ENCODE data around the gene ZNF219. TPM values are rescaled to one million over a fixed set of nuclear protein-coding genes. Genes with fewer than 3 reads are reported as not detected.

ZNF219 gene
- total RNA-seq, 1 donor from 2014 or later: 8.3 TPM

GRCh38 chr14:21075719-21076437 lies 22.6 kb downstream of the ZNF219 start:
- H3K27me3 Mint-ChIP-seq (ENCODE audit: insufficient read depth): peaks cover 28% of the 10 kb centered on the region
- H3K4me1 Mint-ChIP-seq (ENCODE audit: low read depth): peaks cover 15% of the 10 kb centered on the region
- no peak overlapping the region for H3K4me3 Mint-ChIP-seq
- H3K9me3 Mint-ChIP-seq: no peaks in the 10 kb centered on the region
- H3K36me3 Mint-ChIP-seq (ENCODE audit: low read depth): no peaks in the 10 kb centered on the region
- intact Hi-C loops (cut with micrococcal nuclease): no loop called here
- H3K27ac Mint-ChIP-seq: no peak overlapping the region
- no peak for DNase-seq (ENCODE audit: low spot score)

GRCh38 chr14:21074398-21075272 lies 23.8 kb downstream of the ZNF219 start:
- Mint-ChIP-seq H3K4me1 (ENCODE audit: low read depth) (peaks cover 18% of the 10 kb centered on the region), H3K9me3 (no peaks in the 10 kb centered on the region), H3K4me3 (no peak overlapping the region), H3K36me3 (ENCODE audit: low read depth) (no peaks in the 10 kb centered on the region), H3K27ac (no peak overlapping the region), H3K27me3 (ENCODE audit: insufficient read depth) (peaks cover 37% of the 10 kb centered on the region)
- intact Hi-C loops (cut with micrococcal nuclease): no loop called here
- DNase-seq (ENCODE audit: low spot score): no peak

GRCh38 chr14:21073921-21074320 lies 24.5 kb downstream of the ZNF219 start:
- H3K27me3 Mint-ChIP-seq (ENCODE audit: insufficient read depth): peaks cover 44% of the 10 kb centered on the region
- intact Hi-C loops (cut with micrococcal nuclease): no loop called here
- no peaks in the 10 kb centered on the region for H3K9me3 Mint-ChIP-seq
- H3K27ac Mint-ChIP-seq: no peak overlapping the region
- H3K4me3 Mint-ChIP-seq: no peak overlapping the region
- peaks cover 25% of the 10 kb centered on the region for H3K4me1 Mint-ChIP-seq (ENCODE audit: low read depth)
- H3K36me3 Mint-ChIP-seq (ENCODE audit: low read depth): no peaks in the 10 kb centered on the region
- no peak for DNase-seq (ENCODE audit: low spot score)

GRCh38 chr14:21072781-21073339 lies 25.6 kb downstream of the ZNF219 start:
- Mint-ChIP-seq H3K9me3 (no peaks in the 10 kb centered on the region), H3K4me1 (ENCODE audit: low read depth) (peaks cover 32% of the 10 kb centered on the region), H3K36me3 (ENCODE audit: low read depth) (no peaks in the 10 kb centered on the region), H3K27me3 (ENCODE audit: insufficient read depth) (peaks cover 50% of the 10 kb centered on the region), H3K27ac (no peak overlapping the region), H3K4me3 (no peak overlapping the region)
- DNase-seq (ENCODE audit: low spot score): no peak
- intact Hi-C loops (cut with micrococcal nuclease): no loop called here

DNA sequence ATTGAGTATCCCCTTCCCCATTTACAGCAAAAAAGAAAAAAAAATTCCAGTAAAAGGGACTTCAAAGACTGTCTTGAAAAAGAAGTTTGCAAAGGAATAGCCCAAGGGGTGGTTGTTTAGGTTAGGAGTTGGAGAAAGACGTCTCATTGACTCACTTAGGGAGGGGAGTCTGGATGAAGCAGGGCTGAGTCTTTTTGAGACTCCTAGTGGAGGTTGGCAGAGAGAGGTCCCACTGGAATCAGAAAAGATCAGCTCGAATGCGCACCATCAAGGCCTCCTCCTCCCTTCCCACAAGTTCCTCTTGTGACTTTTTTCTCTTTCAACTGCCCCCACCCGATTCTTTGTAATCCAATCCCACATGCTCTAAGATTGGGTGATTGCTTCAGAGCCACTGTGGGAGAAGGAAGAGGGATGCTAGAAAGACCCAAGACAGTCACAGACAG lies 26.4 kb downstream of the ZNF219 start:
- DNase-seq (ENCODE audit: low spot score): no peak
- Mint-ChIP-seq H3K4me3 (peak overlapping the region; percentile 57), H3K36me3 (ENCODE audit: low read depth) (no peaks in the 10 kb centered on the region), H3K9me3 (no peaks in the 10 kb centered on the region), H3K27ac (no peak overlapping the region), H3K27me3 (ENCODE audit: insufficient read depth) (peaks cover 57% of the 10 kb centered on the region), H3K4me1 (ENCODE audit: low read depth) (peaks cover 32% of the 10 kb centered on the region)
- intact Hi-C loops (cut with micrococcal nuclease): no loop called here

DNA sequence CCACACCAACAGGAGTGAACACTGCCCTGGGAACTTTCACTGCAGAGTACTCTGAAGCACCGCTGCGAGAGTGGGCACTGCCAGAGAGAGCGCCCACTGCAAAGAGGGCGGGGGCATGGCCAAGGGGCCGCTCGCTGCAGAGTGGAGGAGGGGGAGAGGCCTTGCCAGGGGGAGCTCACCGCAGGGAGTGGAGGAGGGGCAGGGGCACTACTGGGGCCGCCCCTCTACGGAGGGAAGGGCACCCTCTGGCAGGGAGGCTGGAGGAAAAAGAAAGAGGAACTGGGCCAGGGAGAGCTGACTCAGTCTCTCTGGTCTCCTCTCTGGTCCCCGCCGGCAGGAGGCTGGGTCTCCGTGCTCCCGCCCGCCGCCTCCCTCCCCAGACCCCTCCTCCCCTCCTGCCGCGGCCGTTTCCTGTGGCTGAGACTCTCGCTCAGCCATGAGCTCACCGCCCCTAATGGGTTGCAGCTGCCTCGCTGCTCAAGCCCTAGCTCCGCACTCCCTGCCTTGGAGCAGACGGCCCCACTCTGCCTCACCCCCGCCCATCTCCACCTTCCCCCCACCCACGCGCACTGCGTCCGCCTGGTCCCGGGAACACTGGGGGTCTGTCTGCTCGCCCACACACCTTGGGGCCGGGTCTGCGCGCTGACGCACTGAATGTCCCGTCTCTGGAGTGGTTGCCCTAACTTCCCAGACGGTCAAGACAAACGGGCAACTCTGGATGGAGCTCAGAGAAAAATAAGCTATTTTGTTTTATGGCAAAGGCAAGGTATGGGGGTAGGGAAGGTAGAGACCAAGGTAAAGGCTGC lies 27.0 kb downstream of the ZNF219 start:
- Mint-ChIP-seq H3K27ac (no peak overlapping the region), H3K27me3 (ENCODE audit: insufficient read depth) (peaks cover 63% of the 10 kb centered on the region), H3K36me3 (ENCODE audit: low read depth) (no peaks in the 10 kb centered on the region), H3K4me3 (peak overlapping the region; percentile 70), H3K4me1 (ENCODE audit: low read depth) (peaks cover 32% of the 10 kb centered on the region), H3K9me3 (no peaks in the 10 kb centered on the region)
- DNase-seq (ENCODE audit: low spot score): no peak
- intact Hi-C loops (cut with micrococcal nuclease): no loop called here

- peaks cover 32% of the 10 kb centered on the region for H3K4me1 Mint-ChIP-seq (ENCODE audit: low read depth)
- no peaks in the 10 kb centered on the region for H3K9me3 Mint-ChIP-seq
- H3K27me3 Mint-ChIP-seq (ENCODE audit: insufficient read depth): peaks cover 66% of the 10 kb centered on the region
- intact Hi-C loops (cut with micrococcal nuclease): no loop called here
- H3K36me3 Mint-ChIP-seq (ENCODE audit: low read depth): no peaks in the 10 kb centered on the region
- H3K27ac Mint-ChIP-seq: no peak overlapping the region
- H3K4me3 Mint-ChIP-seq: peak overlapping the region; percentile 70
- DNase-seq (ENCODE audit: low spot score): no peak
These were observed 27.7 kb downstream of the ZNF219 start for GRCh38 chr14:21070610-21071224.

DNA sequence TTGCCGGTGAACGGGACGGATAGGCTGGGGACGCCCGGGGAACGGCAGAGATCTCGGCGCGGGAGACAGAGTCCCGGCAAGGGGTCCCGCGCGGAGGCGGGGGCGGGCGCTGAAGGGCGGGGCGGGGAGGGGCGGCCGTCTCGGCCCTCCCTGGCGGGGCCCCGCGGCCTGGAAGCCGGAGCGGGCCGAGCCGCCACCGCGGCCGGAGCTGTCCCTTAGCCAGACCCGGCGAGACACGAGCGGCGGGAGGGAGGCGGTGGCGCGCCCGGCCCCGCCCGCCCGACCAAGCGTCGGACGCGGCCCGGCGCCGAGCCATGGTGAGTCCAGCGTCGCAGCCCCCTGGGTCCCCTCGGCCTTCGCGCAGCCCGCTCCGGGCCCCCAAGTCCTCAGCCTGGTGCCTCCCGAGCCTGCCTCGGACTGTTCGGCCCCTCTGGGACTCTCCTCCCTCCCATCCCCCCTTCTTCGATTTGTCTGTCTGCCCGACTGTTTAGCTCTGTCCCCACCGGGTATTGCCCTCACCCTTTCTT lies 28.3 kb downstream of the ZNF219 start, which contains the start of gene ARHGEF40:
TSS of gene ARHGEF40 (plus strand) at position 222 of the 527 bp plus-strand sequence. CDS start at position 315, 93 bp downstream.
- H3K4me3 Mint-ChIP-seq: peak within 1 kb of the TSS; percentile 70
- H3K36me3 Mint-ChIP-seq (ENCODE audit: low read depth): no peaks in the 10 kb centered on the region
- no peaks in the 10 kb centered on the region for H3K9me3 Mint-ChIP-seq
- H3K27ac Mint-ChIP-seq: no peak within 1 kb of the TSS
- peaks cover 32% of the 10 kb centered on the region for H3K4me1 Mint-ChIP-seq (ENCODE audit: low read depth)
- intact Hi-C loops (cut with micrococcal nuclease): no loop called here
- no peak for DNase-seq (ENCODE audit: low spot score)
- peaks cover 70% of the 10 kb centered on the region for H3K27me3 Mint-ChIP-seq (ENCODE audit: insufficient read depth)

DNA sequence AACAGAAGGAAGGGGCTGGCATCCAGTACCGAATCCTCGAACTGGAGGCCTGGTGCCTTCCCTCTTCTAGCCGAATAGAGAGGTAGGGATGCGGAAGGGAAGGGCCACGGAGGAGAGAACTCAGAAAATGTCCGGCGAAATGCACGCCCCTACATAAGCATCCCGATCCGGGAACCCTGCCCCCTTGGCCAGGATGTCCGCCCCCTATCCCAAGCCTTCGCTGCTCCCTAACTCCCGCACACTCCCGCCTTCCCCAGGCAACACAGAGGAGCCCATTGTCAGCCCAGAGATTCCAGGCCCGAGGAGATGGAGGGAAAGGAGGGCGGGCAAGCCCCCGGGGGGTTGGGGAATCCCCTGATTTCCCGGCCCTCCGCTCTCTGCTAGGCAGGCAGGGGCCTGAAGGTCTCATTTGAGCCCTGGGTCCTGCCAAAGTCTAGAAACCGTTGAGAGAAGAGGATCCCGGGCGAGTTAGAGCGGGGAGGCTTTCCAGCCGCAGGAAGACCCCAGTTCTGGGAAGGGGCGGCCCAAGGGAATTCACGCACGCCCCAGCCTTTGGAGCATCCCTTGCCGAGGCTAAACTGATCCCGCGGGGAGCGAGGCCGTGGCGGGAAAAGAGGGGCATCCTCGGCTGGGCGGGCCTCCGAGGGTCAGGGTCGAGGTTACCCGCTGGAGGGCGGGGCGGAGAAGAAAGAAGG lies 28.9 kb downstream of the ZNF219 start:
- H3K36me3 Mint-ChIP-seq (ENCODE audit: low read depth): no peaks in the 10 kb centered on the region
- intact Hi-C loops (cut with micrococcal nuclease): no loop called here

DNA sequence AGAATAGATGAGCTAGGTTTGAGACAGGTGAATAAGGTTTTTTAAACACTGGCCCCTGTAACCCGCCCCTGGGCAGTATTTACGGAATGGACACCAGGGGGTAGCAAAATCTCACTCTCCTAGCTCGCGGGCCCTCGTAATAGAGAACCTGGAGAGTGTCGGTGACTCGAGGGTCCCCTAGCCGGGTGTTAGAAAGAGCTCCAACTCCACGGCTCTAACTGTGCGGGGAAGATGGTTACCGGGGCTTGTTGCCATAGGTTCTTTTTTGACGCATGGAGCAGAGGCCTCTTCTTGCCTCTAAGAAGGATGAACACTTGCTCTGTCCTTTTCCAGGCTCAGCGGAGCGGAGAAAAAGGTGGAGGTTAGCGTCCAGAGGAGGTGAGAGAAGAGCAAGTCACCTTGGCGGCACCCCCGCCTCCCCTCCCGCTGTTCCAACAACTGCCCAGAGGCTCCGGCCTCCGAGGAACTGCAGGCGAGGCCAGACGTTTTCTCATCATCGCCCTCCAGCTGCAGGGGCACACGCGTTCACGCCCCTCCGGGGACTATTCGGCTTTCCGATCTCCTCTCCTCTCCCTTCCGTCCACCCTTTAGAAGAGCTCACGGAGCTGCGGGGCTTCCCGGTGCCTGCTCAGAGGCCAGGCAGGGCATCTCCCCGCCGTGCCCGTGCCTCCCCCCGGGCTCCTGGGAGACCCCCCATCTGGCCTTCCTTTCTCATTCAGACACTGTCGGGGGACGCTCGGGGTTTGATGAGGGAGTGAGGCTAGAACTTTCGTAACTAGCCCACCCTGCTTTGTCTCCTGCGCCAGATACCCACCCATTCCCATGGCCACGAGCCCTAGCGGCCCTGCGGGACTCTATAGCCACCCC lies 29.7 kb downstream of the ZNF219 start:
- no peaks in the 10 kb centered on the region for H3K36me3 Mint-ChIP-seq (ENCODE audit: low read depth)
- peaks cover 32% of the 10 kb centered on the region for H3K4me1 Mint-ChIP-seq (ENCODE audit: low read depth)
- H3K9me3 Mint-ChIP-seq: no peaks in the 10 kb centered on the region
- no peak for DNase-seq (ENCODE audit: low spot score)
- peak overlapping the region; percentile 29 for H3K27ac Mint-ChIP-seq
- peak overlapping the region; percentile 70 for H3K4me3 Mint-ChIP-seq
- peaks cover 70% of the 10 kb centered on the region for H3K27me3 Mint-ChIP-seq (ENCODE audit: insufficient read depth)
- intact Hi-C loops (cut with micrococcal nuclease): loop anchor here (1.0 kb wide), 2 partner anchors 19 to 39 kb away; no protein-coding TSS in a partner anchor

More for the DNA sequence above, 28.9 kb downstream of the ZNF219 start:
- H3K27ac Mint-ChIP-seq: no peak overlapping the region
- H3K4me3 Mint-ChIP-seq: peak overlapping the region; percentile 70
- H3K4me1 Mint-ChIP-seq (ENCODE audit: low read depth): peaks cover 32% of the 10 kb centered on the region
- DNase-seq (ENCODE audit: low spot score): no peak
- H3K27me3 Mint-ChIP-seq (ENCODE audit: insufficient read depth): peaks cover 70% of the 10 kb centered on the region
- H3K9me3 Mint-ChIP-seq: no peaks in the 10 kb centered on the region
